ENCODE results near the gene THRB.

The THRB gene

GRCh38 chr3:24323272-24323671 lies 171.4 kb downstream of the THRB start:
- H3K27ac ChIP-seq (ENCODE audit: extremely low read depth, low read depth, low read length): no peak overlapping the region
- no peaks in the 10 kb centered on the region for H3K9me3 ChIP-seq (ENCODE audit: control insufficient read depth, insufficient read depth, low read depth, low read length)
- no peak overlapping the region for H3K4me3 ChIP-seq (ENCODE audit: low read depth, low read length)
- ChIA-PET CTCF (interaction anchor here (0.6 to 1.2 kb wide), 3 partner anchors 11 to 320 kb away, joined by 3 to 4 read pairs (median 3); no protein-coding TSS in a partner anchor), POLR2A (no interaction called here)
- no peak for TF ChIP-seq ELK4 (IDR thresholded peaks at IDR 0.05; ENCODE audit: borderline replicate concordance, low read depth, low read length)
- TF ChIP-seq SALL2 (tag by site-specific recombination; IDR thresholded peaks at IDR 0.05; ENCODE audit: borderline replicate concordance): no peak
- TF ChIP-seq ZNF121 (tag by site-specific recombination; IDR thresholded peaks at IDR 0.05): no peak
- TF ChIP-seq ZNF560 (tag by site-specific recombination; IDR thresholded peaks at IDR 0.05; ENCODE audit: borderline replicate concordance): no peak
- no peak for TF ChIP-seq ZNF324 (tag by site-specific recombination; IDR thresholded peaks at IDR 0.05)
- TF ChIP-seq ATF2 (tag by site-specific recombination; IDR thresholded peaks at IDR 0.05; ENCODE audit: low read depth): no peak
- TF ChIP-seq ZNF513 (tag by site-specific recombination; IDR thresholded peaks at IDR 0.05): no peak
- TF ChIP-seq ZNF184 (tag by site-specific recombination; IDR thresholded peaks at IDR 0.05): no peak
- H3K4me1 ChIP-seq (ENCODE audit: control insufficient read depth, insufficient read depth, low read length): no peaks in the 10 kb centered on the region
- H3K36me3 ChIP-seq (ENCODE audit: control insufficient read depth in 2 of 2, insufficient read depth in 1 of 2, low read length in 2 of 2): no peaks in the 10 kb centered on the region

GRCh38 chr3:24320601-24321000 lies 174.0 kb downstream of the THRB start:
- no peaks in the 10 kb centered on the region for H3K9me3 ChIP-seq (ENCODE audit: control insufficient read depth, insufficient read depth, low read depth, low read length)
- no peaks in the 10 kb centered on the region for H3K4me1 ChIP-seq (ENCODE audit: control insufficient read depth, insufficient read depth, low read length)
- H3K4me3 ChIP-seq (ENCODE audit: low read depth, low read length): no peak overlapping the region
- no peak for TF ChIP-seq ZNF148 (tag by site-specific recombination; IDR thresholded peaks at IDR 0.05; ENCODE audit: borderline replicate concordance)
- no peak for TF ChIP-seq ZNF302 (tag by site-specific recombination; IDR thresholded peaks at IDR 0.05; ENCODE audit: low read depth)
- TF ChIP-seq ZNF221 (tag by site-specific recombination; IDR thresholded peaks at IDR 0.05; ENCODE audit: borderline replicate concordance): no peak
- no peak for TF ChIP-seq ZSCAN16 (tag by site-specific recombination; IDR thresholded peaks at IDR 0.05)
- TF ChIP-seq HOXC10 (CRISPR knock-in tag; IDR thresholded peaks at IDR 0.05): no peak
- POLR2A ChIA-PET: no interaction called here
- H3K36me3 ChIP-seq (ENCODE audit: control insufficient read depth in 2 of 2, insufficient read depth in 1 of 2, low read length in 2 of 2): no peaks in the 10 kb centered on the region
- CTCF ChIA-PET: no interaction called here
- no peak overlapping the region for H3K27ac ChIP-seq (ENCODE audit: extremely low read depth, low read depth, low read length)

- H3K36me3 ChIP-seq (ENCODE audit: control insufficient read depth in 2 of 2, insufficient read depth in 1 of 2, low read length in 2 of 2): no peaks in the 10 kb centered on the region
- CTCF ChIA-PET: no interaction called here
- no peak overlapping the region for H3K27ac ChIP-seq (ENCODE audit: extremely low read depth, low read depth, low read length)
- POLR2A ChIA-PET: no interaction called here
- no peaks in the 10 kb centered on the region for H3K9me3 ChIP-seq (ENCODE audit: control insufficient read depth, insufficient read depth, low read depth, low read length)
- H3K4me3 ChIP-seq (ENCODE audit: low read depth, low read length): no peak overlapping the region
- no peaks in the 10 kb centered on the region for H3K4me1 ChIP-seq (ENCODE audit: control insufficient read depth, insufficient read depth, low read length)
- no peak for TF ChIP-seq ZNF645 (tag by site-specific recombination; IDR thresholded peaks at IDR 0.05)
- TF ChIP-seq ZNF391 (tag by site-specific recombination; IDR thresholded peaks at IDR 0.05; ENCODE audit: borderline replicate concordance, low read depth): no peak
- TF ChIP-seq ZNF549 (tag by site-specific recombination; IDR thresholded peaks at IDR 0.05): no peak
- no peak for TF ChIP-seq TSHZ1 (tag by site-specific recombination; IDR thresholded peaks at IDR 0.05; ENCODE audit: borderline replicate concordance)
- peak; percentile 94 for TF ChIP-seq ZNF184 (tag by site-specific recombination; IDR thresholded peaks at IDR 0.05)
- no peak for TF ChIP-seq ZNF341 (tag by site-specific recombination; IDR thresholded peaks at IDR 0.05; ENCODE audit: low read depth)
Observed at GRCh38 chr3:24318677-24319287, 175.9 kb downstream of the THRB start.
